Measurements from ENCODE around the gene ARHGAP10.
"Not testable (repeated sequence)": the region's sequence is repeated elsewhere in the genome, so short reads cannot be mapped to it uniquely, and the experiment has no call there.

ARHGAP10 gene

DNA sequence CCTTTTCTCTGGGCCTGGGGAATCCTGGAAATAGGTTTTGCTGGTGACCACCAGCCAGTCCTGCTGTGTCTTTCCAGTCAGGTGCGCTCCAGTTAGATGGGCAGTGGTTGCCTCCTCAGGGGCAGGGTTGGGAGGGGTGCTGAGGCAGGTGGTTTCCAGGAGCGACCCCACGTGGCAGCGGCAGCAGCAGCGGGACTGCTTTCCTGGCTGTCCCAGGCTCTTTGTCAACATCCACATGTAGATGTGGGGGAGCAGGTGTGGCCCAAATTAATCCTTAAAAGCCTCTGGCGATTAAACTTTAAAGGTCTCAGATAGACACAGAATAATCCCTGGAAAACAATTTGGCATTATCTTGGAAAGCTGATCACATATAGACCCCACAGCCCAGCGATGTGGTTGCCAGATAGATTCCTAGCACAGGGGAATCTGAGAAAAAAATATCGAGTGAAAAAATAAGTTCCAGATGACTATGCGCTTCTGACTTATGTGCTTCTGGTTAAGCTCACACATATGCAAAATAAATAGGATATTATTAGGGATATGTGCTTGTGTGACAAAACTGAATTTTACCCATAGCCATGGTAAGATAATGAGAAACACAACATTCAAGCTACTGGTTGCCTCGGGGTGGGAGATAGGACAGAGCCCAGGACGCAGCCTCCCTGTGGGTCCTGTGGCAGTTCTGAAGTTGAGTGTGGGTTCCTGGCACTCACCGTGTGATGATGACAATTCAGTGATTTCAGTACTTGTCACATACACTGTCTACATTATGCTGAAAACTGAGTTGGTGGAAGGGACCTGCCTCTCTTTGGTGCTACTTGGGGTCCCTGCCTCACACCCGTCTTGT is 336.4 kb downstream of the ARHGAP10 start:
- DNase-seq (ENCODE audit: low spot score), result no peak

DNA sequence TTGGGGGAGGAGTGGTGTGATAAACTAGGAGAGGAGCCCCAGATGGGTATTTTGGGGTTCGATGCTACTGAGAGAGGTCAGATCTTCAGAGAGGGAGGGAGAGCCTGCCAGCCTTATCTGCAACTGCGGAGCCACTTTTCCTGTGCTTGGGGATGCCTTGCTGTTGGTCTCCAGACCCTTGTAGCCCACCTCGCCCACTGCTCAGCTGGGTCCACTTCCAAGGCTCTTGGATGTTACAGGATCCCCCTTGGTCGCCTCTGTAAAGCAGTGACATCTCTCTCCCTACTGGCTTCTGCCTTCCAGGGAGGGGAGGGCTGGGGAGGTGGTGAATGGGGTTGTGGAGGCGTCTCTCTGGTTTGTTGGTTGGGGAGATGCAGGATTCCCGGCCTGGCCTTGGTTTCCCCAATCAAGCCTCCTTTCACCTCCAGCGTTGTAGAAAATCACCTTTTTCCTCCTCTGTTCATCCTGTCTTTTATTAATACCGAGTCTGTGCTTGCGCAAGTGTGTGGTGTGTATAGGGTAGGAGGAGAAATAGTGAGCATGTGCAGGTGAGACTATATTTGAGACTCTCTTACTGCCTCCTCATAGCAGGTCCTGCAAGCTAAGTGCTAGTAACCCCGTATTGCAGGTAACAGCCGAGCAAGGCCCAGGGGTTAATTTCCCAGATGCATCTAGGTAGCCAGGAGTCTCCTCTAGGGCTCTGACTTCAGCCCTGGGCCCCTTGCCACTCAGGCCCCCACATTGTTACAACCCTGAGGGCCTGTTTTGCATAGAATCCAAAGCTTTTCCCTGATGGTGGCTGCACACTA is 337.4 kb downstream of the ARHGAP10 start:
- no peak for DNase-seq (ENCODE audit: low spot score)

DNA sequence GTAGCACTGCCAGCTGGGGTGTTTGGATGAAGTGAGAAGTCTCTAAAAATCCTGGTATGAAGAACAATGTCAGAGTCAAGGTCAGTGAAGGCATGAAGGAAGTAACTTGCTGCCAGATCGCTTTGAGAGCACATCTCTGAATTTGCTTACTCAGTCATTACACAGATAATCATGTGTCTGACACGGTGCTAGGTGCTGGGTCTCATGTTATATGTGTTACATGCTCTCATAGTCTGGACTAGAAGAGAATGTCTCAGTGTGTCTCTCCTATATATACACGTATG is 337.9 kb downstream of the ARHGAP10 start:
- DNase-seq (ENCODE audit: low spot score), result no peak

DNA sequence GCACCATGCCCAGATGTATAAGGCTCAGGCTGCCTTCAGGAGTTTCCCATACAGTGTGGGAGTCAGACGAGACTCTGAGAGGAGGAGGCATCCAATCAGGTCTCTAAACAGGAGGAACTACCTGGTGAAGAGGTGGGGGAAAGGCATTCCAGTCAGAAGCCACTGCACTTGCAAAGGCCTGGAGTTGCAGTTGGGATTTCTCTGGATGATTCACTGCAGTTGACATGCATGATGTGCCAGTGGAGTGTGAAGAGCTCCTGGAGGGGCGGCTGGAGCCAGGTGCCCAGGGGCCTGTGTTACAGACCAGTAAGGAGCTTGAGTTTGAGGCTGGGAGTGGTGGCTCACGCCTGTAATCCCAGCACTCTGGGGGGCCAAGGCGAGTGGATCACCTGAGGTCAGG is 339.1 kb downstream of the ARHGAP10 start:
- DNase-seq (ENCODE audit: low spot score), result no peak

- DNase-seq (ENCODE audit: low spot score), result no peak
Observed at GRCh38 chr4:148072789-148073188, 340.9 kb downstream of the ARHGAP10 start.

DNA sequence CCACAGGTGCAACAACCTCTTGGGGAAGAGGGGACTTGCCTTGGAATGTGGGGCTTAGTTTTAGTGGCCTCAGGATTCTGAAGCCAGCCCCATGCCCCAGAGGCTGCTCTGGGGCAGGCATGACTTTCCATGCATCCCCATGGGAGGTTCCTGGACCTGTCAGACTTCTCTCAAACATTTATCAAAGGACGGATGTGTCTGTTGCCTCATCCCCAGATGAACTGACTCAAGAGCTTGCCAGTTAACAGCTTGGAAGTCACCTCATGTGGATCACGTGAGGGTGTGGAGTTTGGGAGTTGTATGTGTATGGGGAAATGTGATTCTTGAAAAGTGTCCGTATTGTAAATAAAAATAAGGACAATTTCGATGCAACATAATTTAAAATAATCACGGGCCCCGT is 341.5 kb downstream of the ARHGAP10 start:
- DNase-seq (ENCODE audit: low spot score), result no peak

- DNase-seq (ENCODE audit: low spot score), result no peak
Observed at GRCh38 chr4:148074462-148074861, 342.6 kb downstream of the ARHGAP10 start.

DNA sequence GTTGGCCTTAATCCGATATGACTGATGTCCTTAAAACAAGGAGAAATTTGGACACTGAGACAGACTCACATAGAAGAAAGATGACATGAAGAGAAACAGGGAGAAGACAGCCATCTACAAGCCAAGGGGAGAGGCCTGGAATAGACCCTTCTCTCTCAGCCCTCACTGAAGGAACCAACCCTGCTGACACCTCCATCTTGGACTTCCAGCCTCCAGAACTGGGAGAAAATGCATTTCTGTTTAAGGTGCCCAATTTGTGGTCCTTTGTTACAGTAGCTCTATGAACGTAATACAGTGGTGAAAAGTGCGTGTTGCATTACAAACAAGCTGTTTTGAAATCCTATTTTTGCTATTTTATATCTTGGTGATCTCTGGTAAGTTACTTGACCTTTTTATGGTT is 343.6 kb downstream of the ARHGAP10 start:
- no peak for DNase-seq (ENCODE audit: low spot score)

- DNase-seq (ENCODE audit: low spot score), result no peak
Observed at GRCh38 chr4:148076964-148077363, 345.1 kb downstream of the ARHGAP10 start.

DNA sequence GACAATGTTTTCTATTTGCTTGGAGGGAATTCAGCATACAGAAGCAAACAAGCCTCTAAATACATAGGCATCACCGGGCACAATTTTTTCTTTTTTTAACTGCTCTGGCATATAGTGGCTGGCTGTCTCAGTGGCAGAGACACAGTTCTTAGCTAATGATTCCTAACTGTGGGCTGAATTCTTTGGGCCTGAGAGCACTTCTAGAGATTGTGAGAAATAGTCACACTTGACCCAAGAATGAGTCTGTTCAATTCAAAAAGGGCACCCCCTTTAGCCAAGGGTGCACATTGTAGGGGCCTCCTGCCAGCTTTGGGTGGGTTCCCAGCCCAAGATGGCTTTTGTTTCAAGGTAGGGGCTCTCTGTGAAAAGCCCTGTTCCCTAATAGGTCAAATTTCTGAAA is 345.7 kb downstream of the ARHGAP10 start:
- DNase-seq (ENCODE audit: low spot score), result no peak

DNA sequence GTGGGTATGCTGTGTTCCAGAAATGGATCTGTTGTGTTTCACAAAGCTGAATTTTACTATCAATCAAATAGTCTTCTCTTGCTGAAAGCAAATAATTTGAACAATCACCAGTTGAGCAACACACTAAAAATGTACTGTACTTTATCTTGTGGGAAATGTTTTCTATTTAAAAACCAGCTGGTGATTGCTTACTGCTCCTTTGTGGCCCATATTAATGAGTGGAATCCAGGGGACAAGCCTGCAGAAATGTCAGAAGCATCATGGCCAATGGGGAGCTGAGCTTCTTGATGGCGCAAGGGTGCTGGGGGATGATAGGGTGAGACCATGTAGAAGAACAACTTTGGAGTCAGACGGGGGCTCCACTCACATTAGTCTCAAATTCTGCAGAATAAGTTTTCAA is 346.2 kb downstream of the ARHGAP10 start:
- DNase-seq (ENCODE audit: low spot score), result no peak

DNA sequence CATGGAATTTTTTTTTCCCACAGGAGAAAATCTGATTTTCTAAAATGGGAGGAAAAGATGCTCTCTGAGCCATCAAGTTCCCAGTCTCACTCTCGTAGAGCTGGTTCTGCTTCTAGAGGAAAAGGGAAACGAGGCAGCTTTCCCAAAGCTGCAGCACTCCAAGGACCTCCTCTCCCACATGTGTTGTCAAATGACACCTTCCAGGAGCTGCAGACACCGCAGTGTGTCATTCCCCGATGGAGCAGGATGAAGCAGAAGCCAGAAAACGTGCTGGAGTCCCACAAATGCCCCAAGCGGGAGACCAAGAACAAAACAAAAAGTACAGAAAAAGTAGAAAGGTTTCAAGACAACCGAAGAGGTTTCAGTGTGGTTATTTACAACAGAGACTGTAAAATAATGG is 348.1 kb downstream of the ARHGAP10 start:
- DNase-seq (ENCODE audit: low spot score), result no peak

DNA sequence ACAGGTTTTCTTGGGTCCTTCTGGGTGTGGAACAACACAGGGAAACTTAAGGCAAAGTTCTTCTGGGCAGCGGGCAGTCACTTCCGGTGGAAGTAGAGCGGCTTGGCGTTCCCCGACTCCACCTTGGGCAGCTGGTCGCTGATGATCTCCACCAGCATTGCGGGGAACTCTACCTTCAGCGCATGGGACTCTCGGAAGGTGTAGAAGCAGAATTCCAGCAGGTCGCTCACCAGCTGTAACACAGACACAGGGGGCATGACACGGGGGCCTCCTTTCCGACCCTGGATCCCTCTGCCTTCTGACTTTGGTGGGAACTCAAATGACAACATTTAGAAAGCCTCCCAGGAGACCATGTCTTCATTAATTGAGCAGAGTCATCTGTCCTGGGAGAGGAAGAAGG is 349.4 kb downstream of the ARHGAP10 start:
- no peak for DNase-seq (ENCODE audit: low spot score)

GRCh38 chr4:148081745-148082144 is 349.9 kb downstream of the ARHGAP10 start:
- no peak for DNase-seq (ENCODE audit: low spot score)

DNA sequence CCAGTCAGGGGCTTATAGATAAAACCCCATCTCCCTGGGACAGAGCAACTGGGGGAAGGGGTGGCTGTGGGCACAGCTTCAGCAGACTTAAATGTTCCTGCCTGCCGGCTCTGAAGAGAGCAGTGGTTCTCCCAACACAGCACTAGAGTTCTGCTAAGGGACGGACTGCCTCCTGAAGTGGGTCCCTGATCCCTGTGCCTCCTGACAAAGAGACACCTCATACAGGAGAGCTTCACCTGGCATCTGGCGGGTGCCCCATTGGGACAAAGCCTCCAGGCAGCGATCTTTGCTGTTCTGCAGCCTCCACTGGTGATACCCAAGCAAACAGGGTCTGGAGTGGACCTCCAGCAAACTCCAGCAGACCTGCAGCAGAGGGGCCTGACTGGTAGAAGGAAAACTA is 351.2 kb downstream of the ARHGAP10 start:
- DNase-seq (ENCODE audit: low spot score), result not testable (repeated sequence)

- DNase-seq (ENCODE audit: low spot score), result no peak
Observed at GRCh38 chr4:148089624-148090023, 357.7 kb downstream of the ARHGAP10 start.

- DNase-seq (ENCODE audit: low spot score), result no peak
Observed at GRCh38 chr4:148090029-148090428, 358.1 kb downstream of the ARHGAP10 start.

- no peak for DNase-seq (ENCODE audit: low spot score)
Observed at GRCh38 chr4:148090503-148091476, 358.9 kb downstream of the ARHGAP10 start.

GRCh38 chr4:148091896-148092295 is 360.0 kb downstream of the ARHGAP10 start:
- DNase-seq (ENCODE audit: low spot score), result peak; percentile 24

DNA sequence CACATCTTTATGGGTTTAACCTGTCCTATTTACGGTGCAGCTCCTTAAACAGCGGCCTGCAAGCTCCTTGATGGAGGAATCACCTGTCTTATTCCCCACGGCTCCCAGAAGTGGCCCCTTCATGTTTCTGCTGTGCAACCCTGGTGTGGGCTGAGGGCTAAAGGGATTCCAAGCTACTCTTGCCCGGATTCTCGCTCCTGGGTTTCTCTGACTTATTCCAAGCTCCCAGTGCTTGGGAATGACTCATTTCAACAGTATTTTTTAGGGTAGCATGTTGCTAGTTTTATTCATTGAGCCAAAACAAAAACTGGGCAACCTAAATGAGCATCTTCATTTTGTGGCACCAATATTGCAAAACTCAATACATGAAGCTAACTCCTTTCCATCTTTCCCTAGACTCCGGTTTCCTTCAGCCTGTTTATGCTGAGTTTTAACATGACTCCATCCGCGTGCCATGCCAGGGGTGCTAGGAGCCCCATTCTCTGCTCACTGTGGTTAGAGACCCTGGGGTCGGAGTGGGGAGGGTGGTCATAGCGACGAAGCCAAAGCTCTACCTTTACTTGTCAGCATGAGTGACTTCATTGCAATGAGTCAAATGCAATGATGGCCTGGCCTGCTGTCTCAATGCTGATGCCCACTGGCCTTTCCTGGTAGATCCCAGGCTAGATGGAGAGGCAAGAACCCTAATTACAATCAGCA is 360.6 kb downstream of the ARHGAP10 start:
- DNase-seq (ENCODE audit: low spot score), result no peak

DNA sequence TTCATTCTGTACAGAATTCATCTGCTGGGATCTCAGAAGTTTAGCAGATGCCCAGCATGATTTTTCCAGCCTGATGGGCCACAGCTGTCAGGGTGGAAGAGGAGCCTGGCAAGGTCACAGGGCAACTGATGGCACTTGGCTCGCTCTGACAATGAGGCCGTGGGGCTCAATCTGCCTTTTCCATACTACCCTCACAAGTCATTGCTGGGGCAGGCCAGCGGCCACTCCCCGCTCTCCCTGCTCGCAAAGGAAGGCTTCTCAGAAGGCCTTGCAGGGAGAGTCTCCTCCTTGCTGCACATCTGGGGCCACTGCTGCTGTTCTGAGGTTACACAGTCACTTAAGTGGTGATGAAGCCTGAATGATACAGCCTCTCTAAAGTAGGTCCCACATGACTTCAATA is 361.2 kb downstream of the ARHGAP10 start:
- no peak for DNase-seq (ENCODE audit: low spot score)

DNA sequence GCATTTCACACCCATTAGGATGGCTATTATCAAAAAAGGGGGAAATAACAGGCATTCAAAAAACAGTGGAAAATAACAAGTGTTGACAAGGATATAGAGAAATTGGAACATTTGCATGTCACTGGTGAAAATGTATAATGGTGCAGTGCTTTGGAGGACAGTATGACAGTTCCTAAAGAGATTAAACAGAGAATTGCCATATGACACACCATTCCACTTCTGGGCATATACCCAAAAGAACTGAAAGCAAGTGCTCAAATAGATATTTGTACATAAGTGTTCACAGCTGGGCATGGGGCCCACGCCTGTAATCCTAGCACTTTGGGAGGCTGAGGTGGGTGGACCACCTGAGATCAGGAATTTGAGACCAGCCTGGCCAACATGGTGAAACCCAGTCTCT is 362.3 kb downstream of the ARHGAP10 start:
- DNase-seq (ENCODE audit: low spot score), result peak; percentile 16

Measured in cerebellar cortex (tissue), 1 donor.